ENCODE data around the gene NMRK1. TPM values are rescaled to one million over a fixed set of nuclear protein-coding genes. Genes with fewer than 3 reads are reported as not detected.

The NMRK1 gene
- total RNA-seq (2022; extraction: Qiagen RNA extraction; ENCODE audit: low read depth) = 3.6 to 6.8 TPM (median 5.1 TPM) in 5 replicates

GRCh38 chr9:75087824-75088645 is at the start of gene NMRK1, which contains the start of gene OSTF1:
NMRK1 (minus strand) TSS chr9:75088155; CDS start chr9:75083115, 5,040 bp downstream.
OSTF1 (plus strand) TSS chr9:75088514; CDS start chr9:75088693, 179 bp downstream.

Other genes starting within 250 kb of the NMRK1 start
- 1.4 to 1.9 TPM (median 1.6 TPM) in 5 replicates for gene TRPM6, start 200.2 kb downstream of the NMRK1 start, total RNA-seq (2022; extraction: Qiagen RNA extraction; ENCODE audit: low read depth)
- 8.4 to 13.1 TPM (median 12.1 TPM) in 5 replicates for gene C9orf40, start 135.2 kb downstream of the NMRK1 start, total RNA-seq (2022; extraction: Qiagen RNA extraction; ENCODE audit: low read depth)
- gene CARNMT1, start 59.9 kb downstream of the NMRK1 start, total RNA-seq (2022; extraction: Qiagen RNA extraction; ENCODE audit: low read depth) = 7.7 to 16.2 TPM (median 13.7 TPM) in 5 replicates
- 14.7 to 21.8 TPM (median 15.6 TPM) in 5 replicates for gene OSTF1, start 359 bp upstream of the NMRK1 start, total RNA-seq (2022; extraction: Qiagen RNA extraction; ENCODE audit: low read depth)

All from A549 treated with ZK216348 at 1 μM for 4 hours (cell line).